IMR-90 (cell line): ENCODE measurements around the gene CCSER2. TPM values are rescaled to one million over a fixed set of nuclear protein-coding genes. Genes with fewer than 3 reads are reported as not detected.
"Not testable (repeated sequence)": the region's sequence is repeated elsewhere in the genome, so short reads cannot be mapped to it uniquely, and the experiment has no call there.

Experiments
- ATAC-seq: fragments of 200-7000 bp; cut with Tn5 transposase; 2 replicates; pipeline ENCODE4 v1.9.1; 2020; ENCODE audit warnings: low read depth, mild to moderate bottlenecking, moderate library complexity
- BruUV-seq: library from RNA; stranded (reverse); fragments of 400-500 nt; replicated peaks from 2 replicates; lab custom pipeline; 2021; lab: Mats Ljungman, UMichigan
- CTCF ChIA-PET: fragments of 300-600 bp; formaldehyde crosslinking; extraction: SDS; loops from one replicate; lab custom pipeline; 2021; ENCODE audit warnings: antibody characterized with exemption; lab: Yijun Ruan, JAX
- POLR2A ChIA-PET: fragments of 300-600 bp; sonication (Branson Sonifier 250); formaldehyde crosslinking; loops from one replicate; lab custom pipeline; 2022; ENCODE audit warnings: antibody characterized with exemption; ENCODE audit not compliant: unreplicated experiment; lab: Charles Lee
- DNase-seq: peaks from one replicate; pipeline ENCODE4 v3.0.0; 2013
- H2AFZ ChIP-seq: replicated peaks from 2 replicates; pipeline ENCODE3; 2013; ENCODE audit warnings: low read length, mild to moderate bottlenecking; ENCODE audit not compliant: poor library complexity
- H2AK5ac ChIP-seq: 2 replicates; pipeline ENCODE4 v1.6.1; 2013; ENCODE audit warnings: low read depth, low read length, inconsistent platforms
- H2AK9ac ChIP-seq: replicated peaks from 2 replicates; pipeline ENCODE3; 2013; ENCODE audit warnings: mild to moderate bottlenecking, low read depth, low read length, moderate library complexity; ENCODE audit not compliant: poor library complexity
- H2BK120ac ChIP-seq: 2 replicates; pipeline ENCODE4 v1.6.1; 2013; ENCODE audit warnings: low read depth, low read length, inconsistent platforms
- H2BK15ac ChIP-seq: 3 replicates; pipeline ENCODE4 v1.6.1; 2013; ENCODE audit warnings: low read depth, low read length, inconsistent platforms
- H2BK20ac ChIP-seq: 2 replicates; pipeline ENCODE4 v1.6.1; 2013; ENCODE audit warnings: low read depth, mild to moderate bottlenecking, inconsistent platforms, low read length, moderate library complexity
- H2BK5ac ChIP-seq: 2 replicates; pipeline ENCODE4 v1.6.1; 2013; ENCODE audit warnings: mild to moderate bottlenecking, low read depth, low read length, inconsistent platforms; ENCODE audit not compliant: poor library complexity, severe bottlenecking
- H3K14ac ChIP-seq: replicated peaks from 2 replicates; pipeline ENCODE4 v1.6.1; 2013; ENCODE audit warnings: low read depth, low read length, inconsistent platforms
- H3K18ac ChIP-seq: 2 replicates; pipeline ENCODE4 v1.6.1; 2013; ENCODE audit warnings: low read depth, low read length, control low read depth
- H3K23ac ChIP-seq: 2 replicates; pipeline ENCODE4 v1.6.1; 2013; ENCODE audit warnings: low read depth, low read length, inconsistent platforms
- H3K27ac ChIP-seq: 2 replicates; pipeline ENCODE4 v1.5.1; 2013; ENCODE audit warnings: mild to moderate bottlenecking, control low read depth, low read length; ENCODE audit not compliant: insufficient read depth
- H3K27me3 ChIP-seq: 2 replicates; pipeline ENCODE4 v1.6.1; 2013; ENCODE audit warnings: low read length; ENCODE audit not compliant: control insufficient read depth, insufficient read depth
- H3K36me3 ChIP-seq: 2 replicates; pipeline ENCODE4 v1.6.1; 2013; ENCODE audit warnings: low read length, mixed read lengths; ENCODE audit not compliant: control insufficient read depth, insufficient read depth
- H3K4ac ChIP-seq: 2 replicates; pipeline ENCODE4 v1.6.1; 2013; ENCODE audit warnings: low read depth, low read length, inconsistent platforms
- H3K4me1 ChIP-seq: 2 replicates; pipeline ENCODE4 v1.6.1; 2013; ENCODE audit warnings: low read length, mixed read lengths; ENCODE audit not compliant: control insufficient read depth, insufficient read depth
- H3K4me2 ChIP-seq: 2 replicates; pipeline ENCODE4 v1.6.1; 2013; ENCODE audit warnings: low read depth, mild to moderate bottlenecking, control low read depth, low read length, moderate library complexity
- H3K4me3 ChIP-seq: 2 replicates; pipeline ENCODE4 v1.5.1; 2013; ENCODE audit warnings: low read depth, mild to moderate bottlenecking, control low read depth, low read length, moderate library complexity; ENCODE audit not compliant: insufficient read depth
- H3K56ac ChIP-seq: 2 replicates; pipeline ENCODE4 v1.6.1; 2013; ENCODE audit warnings: low read length, inconsistent platforms; ENCODE audit not compliant: insufficient read depth; ENCODE audit errors: extremely low read depth
- H3K79me1 ChIP-seq, 2 experiments: 2 replicates each; pipeline ENCODE4 v1.6.1; 2013; ENCODE audit warnings: low read length in 2 of 2, inconsistent platforms in 1 of 2, low read depth in 1 of 2
- H3K9ac ChIP-seq: 2 replicates; pipeline ENCODE4 v1.6.1; 2013; ENCODE audit warnings: low read depth, low read length, control low read depth
- H3K9me1 ChIP-seq: 2 replicates; pipeline ENCODE4 v1.6.1; 2013; ENCODE audit warnings: low read length, inconsistent platforms; ENCODE audit not compliant: insufficient read depth
- H3K9me3 ChIP-seq: 2 replicates; pipeline ENCODE4 v1.6.1; 2013; ENCODE audit warnings: low read length; ENCODE audit not compliant: control insufficient read depth, insufficient read depth
- H4K20me1 ChIP-seq: 2 replicates; pipeline ENCODE4 v1.6.1; 2013; ENCODE audit warnings: low read length, inconsistent platforms; ENCODE audit not compliant: insufficient read depth
- H4K5ac ChIP-seq: 2 replicates; pipeline ENCODE4 v1.6.1; 2013; ENCODE audit warnings: mild to moderate bottlenecking, low read depth, low read length, control low read depth
- H4K8ac ChIP-seq, 2 experiments: 2 replicates each; pipeline ENCODE4 v1.6.1; 2013; ENCODE audit warnings: low read depth in 2 of 2, low read length in 2 of 2, control low read depth in 1 of 2, inconsistent platforms in 1 of 2
- H4K91ac ChIP-seq: 2 replicates; pipeline ENCODE4 v1.6.1; 2013; ENCODE audit warnings: low read depth, low read length, inconsistent platforms; ENCODE audit not compliant: insufficient read depth
- BHLHE40 ChIP-seq: fragments of 150-350 bp; IDR thresholded peaks from 2 replicates; pipeline ENCODE4 v1.6.1; 2016; ENCODE audit warnings: mild to moderate bottlenecking, low read depth, low read length
- FOS ChIP-seq: fragments of 150-350 bp; IDR thresholded peaks from 2 replicates; pipeline ENCODE4 v1.6.1; 2016; ENCODE audit warnings: low read depth, low read length
- NFE2L2 ChIP-seq: fragments of 150-350 bp; IDR thresholded peaks from 2 replicates; pipeline ENCODE4 v1.6.1; 2016; ENCODE audit warnings: low read depth, mild to moderate bottlenecking, low read length
- RCOR1 ChIP-seq: IDR thresholded peaks from 2 replicates; pipeline ENCODE4 v1.6.1; 2012; ENCODE audit warnings: mild to moderate bottlenecking, low read length, improper control_type of control experiment; ENCODE audit not compliant: insufficient replicate concordance
- RFX5 ChIP-seq: IDR thresholded peaks from 2 replicates; pipeline ENCODE4 v1.8.0; 2012; ENCODE audit warnings: low read depth, mild to moderate bottlenecking, low read length, moderate library complexity
- SMC3 ChIP-seq: fragments of 150-350 bp; IDR thresholded peaks from 2 replicates; pipeline ENCODE4 v1.6.1; 2016; ENCODE audit warnings: low read depth, mild to moderate bottlenecking, antibody characterized with exemption, low read length, moderate library complexity
- WGBS, 2 experiments: methylation state at CpG; one replicate each; pipeline versions ENCODE4 v1.1.5 to v1.1.7; 2013; ENCODE audit warnings: missing lambda C conversion rate in 2 of 2; ENCODE audit not compliant: insufficient read length in 1 of 2; ENCODE audit errors: extremely low coverage in 2 of 2; 5-methylcytosine and 5-hydroxymethylcytosine counted together
- dilution Hi-C: fragments of 300-500 bp; cut with HindIII; formaldehyde crosslinking; loops from one replicate; pipeline ENCODE4 v1.14.3; 2018; ENCODE audit warnings: low sequenced_read_pairs; ENCODE audit not compliant: unreplicated experiment
- in situ Hi-C: fragments of 300-500 bp; cut with MboI; formaldehyde crosslinking; loops from 3 replicates; pipeline ENCODE4 v1.14.3; 2019; ENCODE audit warnings: low sequenced_read_pairs, inconsistent platforms, mixed read lengths
- intact Hi-C: fragments of 100-400 bp; cut with micrococcal nuclease; formaldehyde crosslinking; loops from 2 replicates; pipeline ENCODE4 v1.10.0; 2022
- polyA plus RNA-seq, 3 experiments: library from polyadenylated mRNA; depleted of rRNA; stranded (reverse); fragments of >200 nt; gene quantifications; 2 replicates each; pipeline ENCODE4 v1.2.3, GENCODE V29; 2012; ENCODE audit warnings: low replicate concordance in 1 of 3
- total RNA-seq: library from RNA; depleted of rRNA; stranded (reverse); fragments of >200 nt; gene quantifications from 2 replicates; pipeline ENCODE4 v1.2.3, GENCODE V29; 2012
- TF ChIP-seq, protein P1 (sequence below): fragments of 150-350 bp; IDR thresholded peaks from 2 replicates; pipeline ENCODE4 v1.6.1; 2017; ENCODE audit warnings: mild to moderate bottlenecking, antibody characterized with exemption, low read length, low read depth
- TF ChIP-seq, protein P2 (sequence below): fragments of 150-350 bp; IDR thresholded peaks from 2 replicates; pipeline ENCODE4 v1.6.1; 2016; ENCODE audit warnings: low read depth, mild to moderate bottlenecking, low read length, moderate library complexity, borderline replicate concordance

Gene CCSER2
- total and polyA plus RNA-seq, 2 of the 4 experiments (the other 2 are of a cell fraction) = 20.4 to 31.7 TPM

- dilution Hi-C loops = no loop called here
Measured at GRCh38 chr10:84447701-84448400, 119.5 kb downstream of the CCSER2 start.

GRCh38 chr10:84449351-84449750 is 121.0 kb downstream of the CCSER2 start:
- H3K4ac ChIP-seq, ATAC-seq, H2AK5ac ChIP-seq, BruUV-seq, H3K9me3 ChIP-seq, DNase-seq, H4K91ac ChIP-seq, H2BK120ac ChIP-seq, H3K27ac ChIP-seq, H3K14ac ChIP-seq, H3K36me3 ChIP-seq, H2AK9ac ChIP-seq, H3K4me3 ChIP-seq, H3K23ac ChIP-seq, dilution Hi-C loops, H2AFZ ChIP-seq, POLR2A ChIA-PET, H3K56ac ChIP-seq, H2BK20ac ChIP-seq, H3K9ac ChIP-seq, H3K9me1 ChIP-seq, H3K27me3 ChIP-seq, H2BK5ac ChIP-seq, CTCF ChIA-PET, intact Hi-C loops, H3K4me2 ChIP-seq, H3K4me1 ChIP-seq, in situ Hi-C loops, H4K5ac ChIP-seq, H4K20me1 ChIP-seq, H4K8ac ChIP-seq, H2BK15ac ChIP-seq, H3K18ac ChIP-seq: not testable (repeated sequence)
- H3K79me1 ChIP-seq = peaks cover 13 to 28% of the 10 kb centered on the region in 2 experiments
- whole genome bisulfite sequencing, 2 experiments = 96% methylated on average over 4 of the region's 7 CpGs; no CpG with 5 or more reads in 1 of the 2 experiments

More at GRCh38 chr10:84447701-84448400, 119.5 kb downstream of the CCSER2 start:
- TF ChIP-seq, protein P1, sequence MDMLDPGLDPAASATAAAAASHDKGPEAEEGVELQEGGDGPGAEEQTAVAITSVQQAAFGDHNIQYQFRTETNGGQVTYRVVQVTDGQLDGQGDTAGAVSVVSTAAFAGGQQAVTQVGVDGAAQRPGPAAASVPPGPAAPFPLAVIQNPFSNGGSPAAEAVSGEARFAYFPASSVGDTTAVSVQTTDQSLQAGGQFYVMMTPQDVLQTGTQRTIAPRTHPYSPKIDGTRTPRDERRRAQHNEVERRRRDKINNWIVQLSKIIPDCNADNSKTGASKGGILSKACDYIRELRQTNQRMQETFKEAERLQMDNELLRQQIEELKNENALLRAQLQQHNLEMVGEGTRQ = no peak
- TF ChIP-seq BHLHE40 (no peak), SMC3 (no peak), RFX5 (no peak), RCOR1 (no peak), NFE2L2 (no peak), FOS (no peak)
- TF ChIP-seq, protein P2, sequence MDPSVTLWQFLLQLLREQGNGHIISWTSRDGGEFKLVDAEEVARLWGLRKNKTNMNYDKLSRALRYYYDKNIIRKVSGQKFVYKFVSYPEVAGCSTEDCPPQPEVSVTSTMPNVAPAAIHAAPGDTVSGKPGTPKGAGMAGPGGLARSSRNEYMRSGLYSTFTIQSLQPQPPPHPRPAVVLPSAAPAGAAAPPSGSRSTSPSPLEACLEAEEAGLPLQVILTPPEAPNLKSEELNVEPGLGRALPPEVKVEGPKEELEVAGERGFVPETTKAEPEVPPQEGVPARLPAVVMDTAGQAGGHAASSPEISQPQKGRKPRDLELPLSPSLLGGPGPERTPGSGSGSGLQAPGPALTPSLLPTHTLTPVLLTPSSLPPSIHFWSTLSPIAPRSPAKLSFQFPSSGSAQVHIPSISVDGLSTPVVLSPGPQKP = no peak
- no peak overlapping the region for H3K14ac ChIP-seq
- peaks cover 9 to 24% of the 10 kb centered on the region in 2 experiments for H3K79me1 ChIP-seq
- no peak overlapping the region for H3K9ac ChIP-seq
- H3K18ac ChIP-seq = no peak overlapping the region
- BruUV-seq = no TSS peak
- ATAC-seq (no peak), DNase-seq (no peak)
- no peaks in the 10 kb centered on the region for H4K20me1 ChIP-seq
- no peak overlapping the region for H4K5ac ChIP-seq
- no peak overlapping the region for H4K91ac ChIP-seq
- no peaks in the 10 kb centered on the region for H3K9me3 ChIP-seq
- in situ Hi-C loops (no loop called here), intact Hi-C loops (no loop called here)
- H3K4me1 ChIP-seq = no peaks in the 10 kb centered on the region
- no peak overlapping the region for H3K56ac ChIP-seq
- H3K4me2 ChIP-seq = no peak overlapping the region
- H3K4me3 ChIP-seq = no peak overlapping the region
- H2BK5ac ChIP-seq = no peak overlapping the region
- WGBS, 2 experiments = 95% methylated on average over 3 of the region's 8 CpGs; no CpG with 5 or more reads in 1 of the 2 experiments
- H3K27ac ChIP-seq = no peak overlapping the region
- H2BK20ac ChIP-seq = no peak overlapping the region
- H2AFZ ChIP-seq = no peak overlapping the region
- no peaks in the 10 kb centered on the region for H3K27me3 ChIP-seq
- H2AK5ac ChIP-seq = no peak overlapping the region
- CTCF ChIA-PET = no interaction called here
- H2BK120ac ChIP-seq = no peak overlapping the region
- H3K4ac ChIP-seq = no peak overlapping the region
- POLR2A ChIA-PET = no interaction called here
- H2BK15ac ChIP-seq = no peak overlapping the region
- peaks cover 8% of the 10 kb centered on the region for H3K36me3 ChIP-seq
- no peak overlapping the region for H3K23ac ChIP-seq
- H2AK9ac ChIP-seq = no peak overlapping the region
- peaks cover 7% of the 10 kb centered on the region; the same call in 1 of the 2 replicates for H3K9me1 ChIP-seq
- no peak overlapping the region for H4K8ac ChIP-seq
